Skeletal muscle satellite cell (primary cell): ENCODE data around the gene HNRNPUL1.

Experiments used
- H3K27me3 ChIP-seq: 2 replicates; pipeline ENCODE4 v1.7.0; 2013; ENCODE audit warnings: low read length; ENCODE audit not compliant: control insufficient read depth, insufficient read depth
- H3K36me3 ChIP-seq: 2 replicates; pipeline ENCODE4 v1.7.0; 2013; ENCODE audit warnings: mild to moderate bottlenecking, control low read depth, low read length; ENCODE audit not compliant: insufficient read depth
- H3K4me1 ChIP-seq: 2 replicates; pipeline ENCODE4 v1.7.0; 2013; ENCODE audit warnings: low read length; ENCODE audit not compliant: control insufficient read depth, insufficient read depth
- H3K4me2 ChIP-seq: 2 replicates; pipeline ENCODE4 v1.7.0; 2013; ENCODE audit warnings: mild to moderate bottlenecking, low read length
- H3K4me3 ChIP-seq: 2 replicates; pipeline ENCODE4 v1.7.0; 2013; ENCODE audit warnings: low read length
- H3K9ac ChIP-seq: 2 replicates; pipeline ENCODE4 v1.7.0; 2013; ENCODE audit warnings: mild to moderate bottlenecking, low read depth, low read length, moderate library complexity
- H3K9me3 ChIP-seq: replicated peaks from 2 replicates; pipeline ENCODE4 v1.7.0; 2013; ENCODE audit warnings: mild to moderate bottlenecking, control low read depth, low read length

Gene HNRNPUL1

GRCh38 chr19:41263042-41263849 lies 926 bp upstream of the HNRNPUL1 start:
- H3K9me3 ChIP-seq = no peaks in the 10 kb centered on the region
- H3K27me3 ChIP-seq = no peaks in the 10 kb centered on the region
- H3K4me2 ChIP-seq = peak overlapping the region; percentile 99
- H3K9ac ChIP-seq = peak overlapping the region; percentile 94
- peak overlapping the region; percentile 79 for H3K4me3 ChIP-seq
- H3K36me3 ChIP-seq = peaks cover 37% of the 10 kb centered on the region
- peaks cover 29% of the 10 kb centered on the region for H3K4me1 ChIP-seq

GRCh38 chr19:41264581-41265394 lies 616 bp downstream of the HNRNPUL1 start:
- Histone ChIP-seq H3K4me1 (peaks cover 29% of the 10 kb centered on the region), H3K4me2 (peak overlapping the region; percentile 92), H3K27me3 (no peaks in the 10 kb centered on the region), H3K9ac (peak overlapping the region; percentile 99), H3K9me3 (no peaks in the 10 kb centered on the region), H3K4me3 (peak overlapping the region; percentile 84), H3K36me3 (peaks cover 34% of the 10 kb centered on the region)

- H3K36me3 ChIP-seq = peaks cover 31% of the 10 kb centered on the region
- no peaks in the 10 kb centered on the region for H3K27me3 ChIP-seq
- no peaks in the 10 kb centered on the region for H3K9me3 ChIP-seq
- H3K4me3 ChIP-seq = peak overlapping the region; percentile 84
- H3K4me2 ChIP-seq = peak overlapping the region; percentile 92
- H3K9ac ChIP-seq = peak overlapping the region; percentile 99
- H3K4me1 ChIP-seq = peaks cover 29% of the 10 kb centered on the region
These were observed 1.4 kb downstream of the HNRNPUL1 start for GRCh38 chr19:41265395-41266153.

GRCh38 chr19:41269055-41269454 lies 4.9 kb downstream of the HNRNPUL1 start:
- Histone ChIP-seq H3K4me2 (no peak overlapping the region), H3K36me3 (peaks cover 53% of the 10 kb centered on the region), H3K4me3 (no peak overlapping the region), H3K9ac (no peak overlapping the region), H3K27me3 (no peaks in the 10 kb centered on the region), H3K4me1 (peaks cover 15% of the 10 kb centered on the region), H3K9me3 (no peaks in the 10 kb centered on the region)

- Histone ChIP-seq H3K9ac (no peak overlapping the region), H3K27me3 (no peaks in the 10 kb centered on the region), H3K4me1 (peaks cover 15% of the 10 kb centered on the region), H3K4me2 (no peak overlapping the region), H3K36me3 (peaks cover 58% of the 10 kb centered on the region), H3K9me3 (no peaks in the 10 kb centered on the region), H3K4me3 (no peak overlapping the region)
These were observed 5.4 kb downstream of the HNRNPUL1 start for GRCh38 chr19:41269571-41269970.

- H3K27me3 ChIP-seq = no peaks in the 10 kb centered on the region
- no peaks in the 10 kb centered on the region for H3K9me3 ChIP-seq
- H3K4me1 ChIP-seq = no peaks in the 10 kb centered on the region
- no peak overlapping the region for H3K9ac ChIP-seq
- H3K4me3 ChIP-seq = no peak overlapping the region
- H3K4me2 ChIP-seq = no peak overlapping the region
- H3K36me3 ChIP-seq = peaks cover 86% of the 10 kb centered on the region
These were observed 8.9 kb downstream of the HNRNPUL1 start for GRCh38 chr19:41273076-41273475.

GRCh38 chr19:41274802-41275201 lies 10.6 kb downstream of the HNRNPUL1 start:
- Histone ChIP-seq H3K27me3 (no peaks in the 10 kb centered on the region), H3K9me3 (no peaks in the 10 kb centered on the region), H3K4me3 (no peak overlapping the region), H3K9ac (no peak overlapping the region), H3K4me2 (no peak overlapping the region), H3K36me3 (peaks cover 88% of the 10 kb centered on the region), H3K4me1 (no peaks in the 10 kb centered on the region)

GRCh38 chr19:41276231-41276630 lies 12.1 kb downstream of the HNRNPUL1 start:
- H3K27me3 ChIP-seq = no peaks in the 10 kb centered on the region
- no peaks in the 10 kb centered on the region for H3K4me1 ChIP-seq
- H3K36me3 ChIP-seq = peaks cover 96% of the 10 kb centered on the region

GRCh38 chr19:41278478-41278877 lies 14.3 kb downstream of the HNRNPUL1 start:
- no peaks in the 10 kb centered on the region for H3K4me1 ChIP-seq
- peaks cover 85% of the 10 kb centered on the region for H3K36me3 ChIP-seq

More at GRCh38 chr19:41276231-41276630, 12.1 kb downstream of the HNRNPUL1 start:
- H3K9ac ChIP-seq = no peak overlapping the region
- no peak overlapping the region for H3K4me3 ChIP-seq
- H3K4me2 ChIP-seq = no peak overlapping the region
- no peaks in the 10 kb centered on the region for H3K9me3 ChIP-seq

GRCh38 chr19:41288673-41289530 lies 24.7 kb downstream of the HNRNPUL1 start:
- Histone ChIP-seq H3K36me3 (peaks cover 82% of the 10 kb centered on the region), H3K9ac (no peak overlapping the region), H3K4me3 (no peak overlapping the region), H3K27me3 (no peaks in the 10 kb centered on the region), H3K4me1 (no peaks in the 10 kb centered on the region), H3K4me2 (no peak overlapping the region), H3K9me3 (no peaks in the 10 kb centered on the region)

More at GRCh38 chr19:41278478-41278877, 14.3 kb downstream of the HNRNPUL1 start:
- Histone ChIP-seq H3K9ac (no peak overlapping the region), H3K27me3 (no peaks in the 10 kb centered on the region), H3K9me3 (no peaks in the 10 kb centered on the region), H3K4me3 (no peak overlapping the region), H3K4me2 (no peak overlapping the region)
